ENCODE measurements around the gene TP73. TPM values are rescaled to one million over a fixed set of nuclear protein-coding genes. Genes with fewer than 3 reads are reported as not detected.

Gene TP73
- polyA plus RNA-seq, 1 donor from 2014 or later = not detected

DNA sequence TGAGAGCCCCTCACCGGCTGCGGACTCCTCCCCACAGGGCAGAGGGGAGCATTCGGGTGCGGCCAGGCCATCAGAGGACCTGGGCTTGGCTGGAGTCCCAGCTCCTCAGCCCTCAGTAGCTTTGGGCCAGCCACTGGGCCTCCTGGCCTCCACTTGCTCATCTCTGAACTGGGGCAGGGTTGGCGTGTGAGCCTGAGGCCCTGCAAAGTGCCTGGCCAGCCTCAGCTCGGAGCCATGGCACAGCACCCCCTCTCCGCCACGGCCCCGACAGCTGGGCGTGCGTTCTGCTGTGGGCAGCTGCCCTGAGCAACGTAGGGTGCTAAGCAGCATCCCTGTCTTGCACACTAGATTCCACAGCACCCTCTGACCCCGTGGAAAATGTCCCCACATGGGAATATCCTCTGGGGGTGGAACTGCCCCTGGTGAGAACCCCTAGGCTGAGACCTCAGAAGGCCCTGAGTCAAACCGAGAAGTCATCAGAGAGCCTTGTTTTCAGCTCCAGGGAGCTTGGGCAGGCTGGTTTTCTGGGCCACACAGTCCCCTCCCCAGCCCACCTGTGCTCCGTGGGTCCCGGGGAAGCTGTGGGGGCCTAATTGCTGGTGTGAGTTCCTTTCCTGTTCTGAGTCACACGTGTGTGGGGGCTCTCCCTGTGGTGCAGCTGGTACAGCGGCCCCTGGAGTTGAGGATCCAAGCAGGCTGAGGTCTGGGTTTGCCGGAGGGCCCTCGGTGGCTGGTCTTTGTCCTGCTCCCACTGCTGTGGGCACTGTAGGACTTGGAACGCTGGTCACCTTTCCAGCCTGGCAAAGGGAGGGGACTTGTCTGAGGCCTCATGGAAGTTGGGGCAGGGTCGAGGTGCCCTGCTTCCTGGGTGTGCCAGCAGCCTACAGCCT, 24.5 kb downstream of the TP73 start:
- Histone ChIP-seq H3K27ac (ENCODE audit: low read length) (no peak overlapping the region), H3K27me3 (ENCODE audit: insufficient read depth, low read depth, low read length) (no peaks in the 10 kb centered on the region), H3K9ac (ENCODE audit: low read length) (no peak overlapping the region), H3K9me2 (ENCODE audit: insufficient read depth, low read length) (no peaks in the 10 kb centered on the region), H3K36me3 (ENCODE audit: insufficient read depth, low read length) (no peaks in the 10 kb centered on the region), H2AFZ (ENCODE audit: low read depth, low read length) (no peak overlapping the region), H3K4me2 (ENCODE audit: low read length) (no peak overlapping the region), H4K20me1 (ENCODE audit: insufficient read depth) (no peaks in the 10 kb centered on the region), H3F3A (ENCODE audit: insufficient read depth, low read length, poor library complexity, severe bottlenecking) (no peaks in the 10 kb centered on the region), H3K4me3 (ENCODE audit: low read length) (no peak overlapping the region), H3K9me3 (ENCODE audit: low read length) (no peaks in the 10 kb centered on the region), H3K79me2 (replicated peaks; ENCODE audit: insufficient read depth, low read length) (no peaks in the 10 kb centered on the region)
- TF ChIP-seq EP300 (conservative IDR thresholded peaks at IDR 0.05; ENCODE audit: poor library complexity, severe bottlenecking) (no peak), EZH2 (IDR thresholded peaks at IDR 0.05; ENCODE audit: borderline replicate concordance, insufficient read depth, low read length, poor library complexity, severe bottlenecking) (no peak), TAF1 (IDR thresholded peaks at IDR 0.05; ENCODE audit: low read depth) (no peak), RAD21 (conservative IDR thresholded peaks at IDR 0.05) (no peak), SMC3 (conservative IDR thresholded peaks at IDR 0.05; ENCODE audit: poor library complexity) (no peak), POLR2AphosphoS5 (IDR thresholded peaks at IDR 0.05) (no peak), MXI1 (conservative IDR thresholded peaks at IDR 0.05; ENCODE audit: poor library complexity, severe bottlenecking) (no peak)
- TF ChIP-seq, protein P1, sequence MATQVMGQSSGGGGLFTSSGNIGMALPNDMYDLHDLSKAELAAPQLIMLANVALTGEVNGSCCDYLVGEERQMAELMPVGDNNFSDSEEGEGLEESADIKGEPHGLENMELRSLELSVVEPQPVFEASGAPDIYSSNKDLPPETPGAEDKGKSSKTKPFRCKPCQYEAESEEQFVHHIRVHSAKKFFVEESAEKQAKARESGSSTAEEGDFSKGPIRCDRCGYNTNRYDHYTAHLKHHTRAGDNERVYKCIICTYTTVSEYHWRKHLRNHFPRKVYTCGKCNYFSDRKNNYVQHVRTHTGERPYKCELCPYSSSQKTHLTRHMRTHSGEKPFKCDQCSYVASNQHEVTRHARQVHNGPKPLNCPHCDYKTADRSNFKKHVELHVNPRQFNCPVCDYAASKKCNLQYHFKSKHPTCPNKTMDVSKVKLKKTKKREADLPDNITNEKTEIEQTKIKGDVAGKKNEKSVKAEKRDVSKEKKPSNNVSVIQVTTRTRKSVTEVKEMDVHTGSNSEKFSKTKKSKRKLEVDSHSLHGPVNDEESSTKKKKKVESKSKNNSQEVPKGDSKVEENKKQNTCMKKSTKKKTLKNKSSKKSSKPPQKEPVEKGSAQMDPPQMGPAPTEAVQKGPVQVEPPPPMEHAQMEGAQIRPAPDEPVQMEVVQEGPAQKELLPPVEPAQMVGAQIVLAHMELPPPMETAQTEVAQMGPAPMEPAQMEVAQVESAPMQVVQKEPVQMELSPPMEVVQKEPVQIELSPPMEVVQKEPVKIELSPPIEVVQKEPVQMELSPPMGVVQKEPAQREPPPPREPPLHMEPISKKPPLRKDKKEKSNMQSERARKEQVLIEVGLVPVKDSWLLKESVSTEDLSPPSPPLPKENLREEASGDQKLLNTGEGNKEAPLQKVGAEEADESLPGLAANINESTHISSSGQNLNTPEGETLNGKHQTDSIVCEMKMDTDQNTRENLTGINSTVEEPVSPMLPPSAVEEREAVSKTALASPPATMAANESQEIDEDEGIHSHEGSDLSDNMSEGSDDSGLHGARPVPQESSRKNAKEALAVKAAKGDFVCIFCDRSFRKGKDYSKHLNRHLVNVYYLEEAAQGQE (IDR thresholded peaks at IDR 0.05; ENCODE audit: borderline replicate concordance) = no peak
- TF ChIP-seq, protein P2, sequence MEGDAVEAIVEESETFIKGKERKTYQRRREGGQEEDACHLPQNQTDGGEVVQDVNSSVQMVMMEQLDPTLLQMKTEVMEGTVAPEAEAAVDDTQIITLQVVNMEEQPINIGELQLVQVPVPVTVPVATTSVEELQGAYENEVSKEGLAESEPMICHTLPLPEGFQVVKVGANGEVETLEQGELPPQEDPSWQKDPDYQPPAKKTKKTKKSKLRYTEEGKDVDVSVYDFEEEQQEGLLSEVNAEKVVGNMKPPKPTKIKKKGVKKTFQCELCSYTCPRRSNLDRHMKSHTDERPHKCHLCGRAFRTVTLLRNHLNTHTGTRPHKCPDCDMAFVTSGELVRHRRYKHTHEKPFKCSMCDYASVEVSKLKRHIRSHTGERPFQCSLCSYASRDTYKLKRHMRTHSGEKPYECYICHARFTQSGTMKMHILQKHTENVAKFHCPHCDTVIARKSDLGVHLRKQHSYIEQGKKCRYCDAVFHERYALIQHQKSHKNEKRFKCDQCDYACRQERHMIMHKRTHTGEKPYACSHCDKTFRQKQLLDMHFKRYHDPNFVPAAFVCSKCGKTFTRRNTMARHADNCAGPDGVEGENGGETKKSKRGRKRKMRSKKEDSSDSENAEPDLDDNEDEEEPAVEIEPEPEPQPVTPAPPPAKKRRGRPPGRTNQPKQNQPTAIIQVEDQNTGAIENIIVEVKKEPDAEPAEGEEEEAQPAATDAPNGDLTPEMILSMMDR (IDR thresholded peaks at IDR 0.05; ENCODE audit: poor library complexity, severe bottlenecking) = no peak

DNA sequence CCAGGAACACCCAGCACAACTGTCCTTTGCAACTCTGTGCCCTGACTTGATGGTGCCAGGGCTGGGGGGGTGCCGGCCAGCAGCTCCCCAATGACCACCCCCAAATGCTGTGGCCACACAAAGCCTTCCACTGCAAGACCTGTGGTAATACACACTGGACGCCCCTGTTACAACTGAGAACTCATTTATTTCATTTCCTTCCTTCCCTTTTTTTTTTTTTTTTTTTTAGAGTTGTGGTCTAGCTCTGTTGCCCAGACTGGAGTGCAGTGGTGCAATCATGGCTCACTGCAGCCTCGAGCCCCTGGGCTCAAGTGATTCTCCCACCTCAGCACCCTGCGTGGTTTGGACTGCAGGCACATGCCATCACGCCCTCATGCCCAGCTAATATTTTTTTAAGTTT, 25.2 kb downstream of the TP73 start:
- H3K9me2 ChIP-seq (ENCODE audit: insufficient read depth, low read length) = no peaks in the 10 kb centered on the region
- no peak for TF ChIP-seq EP300 (conservative IDR thresholded peaks at IDR 0.05; ENCODE audit: poor library complexity, severe bottlenecking)
- no peak for TF ChIP-seq TAF1 (IDR thresholded peaks at IDR 0.05; ENCODE audit: low read depth)
- no peak for TF ChIP-seq EZH2 (IDR thresholded peaks at IDR 0.05; ENCODE audit: borderline replicate concordance, insufficient read depth, low read length, poor library complexity, severe bottlenecking)
- TF ChIP-seq SMC3 (conservative IDR thresholded peaks at IDR 0.05; ENCODE audit: poor library complexity) = no peak
- no peak overlapping the region for H3K9ac ChIP-seq (ENCODE audit: low read length)
- H2AFZ ChIP-seq (ENCODE audit: low read depth, low read length) = no peak overlapping the region
- H4K20me1 ChIP-seq (ENCODE audit: insufficient read depth) = no peaks in the 10 kb centered on the region
- no peaks in the 10 kb centered on the region for H3K79me2 ChIP-seq (replicated peaks; ENCODE audit: insufficient read depth, low read length)
- H3K9me3 ChIP-seq (ENCODE audit: low read length) = no peaks in the 10 kb centered on the region
- no peak overlapping the region for H3K27ac ChIP-seq (ENCODE audit: low read length)
- H3F3A ChIP-seq (ENCODE audit: insufficient read depth, low read length, poor library complexity, severe bottlenecking) = no peaks in the 10 kb centered on the region
- no peak overlapping the region for H3K4me2 ChIP-seq (ENCODE audit: low read length)
- H3K36me3 ChIP-seq (ENCODE audit: insufficient read depth, low read length) = no peaks in the 10 kb centered on the region
- no peak overlapping the region for H3K4me3 ChIP-seq (ENCODE audit: low read length)
- H3K27me3 ChIP-seq (ENCODE audit: insufficient read depth, low read depth, low read length) = no peaks in the 10 kb centered on the region

Measured in neural cell (in vitro differentiated cells).